HL-60/S4 treated with phorbol 12-myristate 13-acetate at 8.2 ng/mL for 4 days and 3 days (cell line): Measurements from ENCODE around the gene TBCK.
"Not testable (repeated sequence)": the region's sequence is repeated elsewhere in the genome, so short reads cannot be mapped to it uniquely, and the experiment has no call there.

Source experiments
- in situ Hi-C: fragments of 300-500 bp; cut with MboI; formaldehyde crosslinking; loops from 2 replicates; pipeline ENCODE4 v1.15.0; 2022; ENCODE audit warnings: low sequenced_read_pairs

The TBCK gene

GRCh38 chr4:106240699-106241098 is 75.3 kb downstream of the TBCK start:
- in situ Hi-C loops = no loop called here

GRCh38 chr4:106238820-106239420 is 77.1 kb downstream of the TBCK start:
- in situ Hi-C loops = no loop called here

- in situ Hi-C loops = no loop called here
These were observed 84.1 kb downstream of the TBCK start for GRCh38 chr4:106231931-106232330.

- in situ Hi-C loops = no loop called here
These were observed 93.5 kb downstream of the TBCK start for GRCh38 chr4:106222548-106222947.

GRCh38 chr4:106213291-106213690 is 102.7 kb downstream of the TBCK start:
- in situ Hi-C loops = not testable (repeated sequence)

GRCh38 chr4:106210021-106210420 is 106.0 kb downstream of the TBCK start:
- in situ Hi-C loops = no loop called here

- in situ Hi-C loops = no loop called here
These were observed 107.2 kb downstream of the TBCK start for GRCh38 chr4:106208481-106209460.

- in situ Hi-C loops = no loop called here
These were observed 114.6 kb downstream of the TBCK start for GRCh38 chr4:106201373-106201772.

GRCh38 chr4:106195435-106195950 is 120.5 kb downstream of the TBCK start:
- in situ Hi-C loops = no loop called here

- in situ Hi-C loops = no loop called here
These were observed 121.2 kb downstream of the TBCK start for GRCh38 chr4:106194801-106195200.

GRCh38 chr4:106192131-106192530 is 123.9 kb downstream of the TBCK start:
- in situ Hi-C loops = no loop called here

- in situ Hi-C loops = no loop called here
These were observed 129.8 kb downstream of the TBCK start for GRCh38 chr4:106186201-106186600.

GRCh38 chr4:106183551-106183950 is 132.5 kb downstream of the TBCK start:
- in situ Hi-C loops = no loop called here

GRCh38 chr4:106172861-106173260 is 143.1 kb downstream of the TBCK start:
- in situ Hi-C loops = no loop called here

- in situ Hi-C loops = no loop called here
These were observed 150.5 kb downstream of the TBCK start for GRCh38 chr4:106165351-106166010.

- in situ Hi-C loops = no loop called here
These were observed 153.7 kb downstream of the TBCK start for GRCh38 chr4:106162278-106162677.

- in situ Hi-C loops = no loop called here
These were observed 155.4 kb downstream of the TBCK start for GRCh38 chr4:106160560-106160959.

GRCh38 chr4:106149911-106150310 is 166.1 kb downstream of the TBCK start:
- in situ Hi-C loops = no loop called here

GRCh38 chr4:106149026-106149425 is 167.0 kb downstream of the TBCK start:
- in situ Hi-C loops = no loop called here

- in situ Hi-C loops = no loop called here
These were observed 173.3 kb downstream of the TBCK start for GRCh38 chr4:106142616-106143127.

- in situ Hi-C loops = no loop called here
These were observed 175.4 kb downstream of the TBCK start for GRCh38 chr4:106140601-106141000.
